ENCODE data around the gene RPS5.

Gene RPS5

DNA sequence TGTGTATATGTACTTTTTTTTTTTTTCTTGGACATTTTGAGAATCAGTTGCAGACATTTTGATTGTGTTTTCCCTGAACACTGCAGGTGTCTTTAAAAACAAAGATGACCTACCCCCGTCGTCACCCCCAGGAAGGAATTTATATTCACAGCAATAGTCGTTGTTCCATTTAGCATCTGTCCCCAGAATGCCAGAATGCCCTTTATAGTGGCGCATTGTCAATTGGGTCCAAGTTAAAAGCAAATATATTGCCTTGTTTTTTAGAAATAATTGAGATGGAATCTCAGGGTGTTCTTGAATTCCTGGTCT lies 6.6 kb downstream of the RPS5 start:
- no peak for DNase-seq
- Histone ChIP-seq H3K27me3 (replicated peaks; ENCODE audit: insufficient read depth, low read length) (no peaks in the 10 kb centered on the region), H3K4me2 (ENCODE audit: low read depth, low read length) (no peak overlapping the region), H3K79me2 (ENCODE audit: low read length) (peaks cover 21% of the 10 kb centered on the region), H3K4me1 (ENCODE audit: low read length) (peaks cover 3% of the 10 kb centered on the region; the same call in 1 of the 2 replicates), H2AFZ (ENCODE audit: low read length) (no peak overlapping the region), H3K9me2 (replicated peaks; ENCODE audit: insufficient read depth, low read length) (no peaks in the 10 kb centered on the region), H3F3A (ENCODE audit: insufficient read depth, low read length) (no peaks in the 10 kb centered on the region), H3K36me3 (replicated peaks; ENCODE audit: insufficient read depth, low read length) (peaks cover 3% of the 10 kb centered on the region; the same call in 1 of the 2 replicates), H3K9ac (ENCODE audit: low read length) (no peak overlapping the region), H4K20me1 (ENCODE audit: insufficient read depth, low read length) (no peaks in the 10 kb centered on the region), H3K4me3 (ENCODE audit: low read length) (no peak overlapping the region), H3K9me3 (replicated peaks; ENCODE audit: insufficient read depth, low read length) (no peaks in the 10 kb centered on the region), H3K27ac (ENCODE audit: low read length) (no peak overlapping the region)
- TF ChIP-seq, protein P1, sequence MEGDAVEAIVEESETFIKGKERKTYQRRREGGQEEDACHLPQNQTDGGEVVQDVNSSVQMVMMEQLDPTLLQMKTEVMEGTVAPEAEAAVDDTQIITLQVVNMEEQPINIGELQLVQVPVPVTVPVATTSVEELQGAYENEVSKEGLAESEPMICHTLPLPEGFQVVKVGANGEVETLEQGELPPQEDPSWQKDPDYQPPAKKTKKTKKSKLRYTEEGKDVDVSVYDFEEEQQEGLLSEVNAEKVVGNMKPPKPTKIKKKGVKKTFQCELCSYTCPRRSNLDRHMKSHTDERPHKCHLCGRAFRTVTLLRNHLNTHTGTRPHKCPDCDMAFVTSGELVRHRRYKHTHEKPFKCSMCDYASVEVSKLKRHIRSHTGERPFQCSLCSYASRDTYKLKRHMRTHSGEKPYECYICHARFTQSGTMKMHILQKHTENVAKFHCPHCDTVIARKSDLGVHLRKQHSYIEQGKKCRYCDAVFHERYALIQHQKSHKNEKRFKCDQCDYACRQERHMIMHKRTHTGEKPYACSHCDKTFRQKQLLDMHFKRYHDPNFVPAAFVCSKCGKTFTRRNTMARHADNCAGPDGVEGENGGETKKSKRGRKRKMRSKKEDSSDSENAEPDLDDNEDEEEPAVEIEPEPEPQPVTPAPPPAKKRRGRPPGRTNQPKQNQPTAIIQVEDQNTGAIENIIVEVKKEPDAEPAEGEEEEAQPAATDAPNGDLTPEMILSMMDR (IDR thresholded peaks at IDR 0.05; ENCODE audit: low read length), result no peak
- no peak for TF ChIP-seq EZH2 (optimal IDR thresholded peaks at IDR 0.05; ENCODE audit: low read depth, low read length)
- no peak for TF ChIP-seq EZH2phosphoT487 (IDR thresholded peaks at IDR 0.05; ENCODE audit: low read length)

DNA sequence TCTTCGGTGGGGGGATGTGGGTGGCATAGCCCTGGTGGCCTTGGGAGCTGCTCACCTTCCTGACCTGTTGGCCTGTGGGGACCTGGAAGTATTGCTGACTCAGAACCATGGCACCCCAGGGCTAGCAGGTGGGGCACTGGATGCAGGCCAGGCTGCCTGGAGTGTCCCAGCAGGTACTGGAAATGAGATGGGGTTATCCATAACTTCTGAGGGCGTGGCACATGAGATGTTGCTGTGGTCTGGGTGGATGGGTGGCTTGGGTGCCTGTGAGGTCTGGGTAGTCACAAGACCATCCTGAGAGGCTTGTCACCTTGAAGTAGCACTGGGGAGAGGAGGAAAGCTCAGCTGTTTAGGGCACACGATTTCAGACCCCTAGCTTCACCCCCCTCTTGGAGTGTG lies 7.8 kb downstream of the RPS5 start:
- no peak overlapping the region for H3K4me2 ChIP-seq (ENCODE audit: low read depth, low read length)
- TF ChIP-seq EZH2 (optimal IDR thresholded peaks at IDR 0.05; ENCODE audit: low read depth, low read length), result no peak
- TF ChIP-seq EZH2phosphoT487 (IDR thresholded peaks at IDR 0.05; ENCODE audit: low read length), result no peak
- TF ChIP-seq, protein P1 (IDR thresholded peaks at IDR 0.05; ENCODE audit: low read length), result no peak
- H3K4me1 ChIP-seq (ENCODE audit: low read length), result peaks cover 3% of the 10 kb centered on the region; the same call in 1 of the 2 replicates
- H4K20me1 ChIP-seq (ENCODE audit: insufficient read depth, low read length), result no peaks in the 10 kb centered on the region
- no peak overlapping the region for H3K27ac ChIP-seq (ENCODE audit: low read length)
- H3K36me3 ChIP-seq (replicated peaks; ENCODE audit: insufficient read depth, low read length), result no peaks in the 10 kb centered on the region; the same call in 1 of the 2 replicates
- no peak overlapping the region for H2AFZ ChIP-seq (ENCODE audit: low read length)
- DNase-seq, result no peak
- no peaks in the 10 kb centered on the region for H3K27me3 ChIP-seq (replicated peaks; ENCODE audit: insufficient read depth, low read length)
- H3F3A ChIP-seq (ENCODE audit: insufficient read depth, low read length), result no peaks in the 10 kb centered on the region
- no peak overlapping the region for H3K4me3 ChIP-seq (ENCODE audit: low read length)
- no peaks in the 10 kb centered on the region for H3K9me3 ChIP-seq (replicated peaks; ENCODE audit: insufficient read depth, low read length)
- H3K9me2 ChIP-seq (replicated peaks; ENCODE audit: insufficient read depth, low read length), result no peaks in the 10 kb centered on the region
- no peak overlapping the region for H3K9ac ChIP-seq (ENCODE audit: low read length)
- peaks cover 14% of the 10 kb centered on the region for H3K79me2 ChIP-seq (ENCODE audit: low read length)

- no peak within 1 kb of the TSS for H3K4me3 ChIP-seq (ENCODE audit: low read length)
- H3K27ac ChIP-seq (ENCODE audit: low read length), result no peak within 1 kb of the TSS
- peaks cover 14% of the 10 kb centered on the region for H3K79me2 ChIP-seq (ENCODE audit: low read length)
- H3F3A ChIP-seq (ENCODE audit: insufficient read depth, low read length), result no peaks in the 10 kb centered on the region
- TF ChIP-seq, protein P1 (IDR thresholded peaks at IDR 0.05; ENCODE audit: low read length), result no peak
- TF ChIP-seq EZH2 (optimal IDR thresholded peaks at IDR 0.05; ENCODE audit: low read depth, low read length) (no peak), EZH2phosphoT487 (IDR thresholded peaks at IDR 0.05; ENCODE audit: low read length) (no peak)
- no peak within 1 kb of the TSS for H3K9ac ChIP-seq (ENCODE audit: low read length)
- no peaks in the 10 kb centered on the region; the same call in 1 of the 2 replicates for H3K36me3 ChIP-seq (replicated peaks; ENCODE audit: insufficient read depth, low read length)
- H3K27me3 ChIP-seq (replicated peaks; ENCODE audit: insufficient read depth, low read length), result no peaks in the 10 kb centered on the region
- H2AFZ ChIP-seq (ENCODE audit: low read length), result no peak within 1 kb of the TSS
- H3K4me1 ChIP-seq (ENCODE audit: low read length), result peaks cover 3% of the 10 kb centered on the region; the same call in 1 of the 2 replicates
- no peak for DNase-seq
- no peaks in the 10 kb centered on the region for H4K20me1 ChIP-seq (ENCODE audit: insufficient read depth, low read length)
- H3K4me2 ChIP-seq (ENCODE audit: low read depth, low read length), result no peak within 1 kb of the TSS
- H3K9me2 ChIP-seq (replicated peaks; ENCODE audit: insufficient read depth, low read length), result no peaks in the 10 kb centered on the region
- no peaks in the 10 kb centered on the region for H3K9me3 ChIP-seq (replicated peaks; ENCODE audit: insufficient read depth, low read length)
These were observed 8.3 kb downstream of the RPS5 start, which contains the start of gene RNF225 for GRCh38 chr19:58395220-58395978. Gene RNF225, plus strand, starts transcription at chr19:58395656. Its CDS starts 434 bp downstream, at chr19:58396090.
